Activated T-cell treated with anti-CD3 and anti-CD28 coated beads, Interleukin-2, amount 50 U/mL, for 24 hours (primary cell): ENCODE measurements around the gene SDS.
A peak's percentile ranks its signal among the peaks of the same experiment; 100 is the strongest.

Experiments used
- DNase-seq: peaks from one replicate; pipeline ENCODE4 v3.0.0-alpha.2; 2020
- H3K27ac Mint-ChIP-seq: 2 replicates; pipeline ENCODE4 v1.8.0; 2020; ENCODE audit warnings: mild to moderate bottlenecking, mixed read lengths
- H3K27me3 Mint-ChIP-seq: 2 replicates; pipeline ENCODE4 v1.8.0; 2020; ENCODE audit warnings: mixed read lengths
- H3K36me3 Mint-ChIP-seq: 2 replicates; pipeline ENCODE4 v1.8.0; 2020; ENCODE audit warnings: low read depth, mixed read lengths
- H3K4me1 Mint-ChIP-seq: 2 replicates; pipeline ENCODE4 v1.8.0; 2020; ENCODE audit warnings: low read depth, mixed read lengths
- H3K4me3 Mint-ChIP-seq: 2 replicates; pipeline ENCODE4 v1.8.0; 2020; ENCODE audit warnings: mild to moderate bottlenecking, moderate library complexity, mixed read lengths
- H3K9me3 Mint-ChIP-seq: 2 replicates; pipeline ENCODE4 v1.8.0; 2020; ENCODE audit warnings: mixed read lengths

The SDS gene

GRCh38 chr12:113403435-113404415, at the start of gene SDS:
Gene SDS (minus strand): TSS chr12:113403887. CDS start chr12:113399708, 4,179 bp downstream.
- no peak for DNase-seq
- Mint-ChIP-seq H3K36me3 (no peaks in the 10 kb centered on the region), H3K9me3 (no peaks in the 10 kb centered on the region), H3K27ac (peak within 1 kb of the TSS; percentile 37), H3K27me3 (peaks cover 19% of the 10 kb centered on the region), H3K4me1 (no peaks in the 10 kb centered on the region), H3K4me3 (no peak within 1 kb of the TSS)

- Mint-ChIP-seq H3K4me3 (no peak overlapping the region), H3K9me3 (no peaks in the 10 kb centered on the region), H3K27ac (no peak overlapping the region), H3K36me3 (no peaks in the 10 kb centered on the region), H3K27me3 (peaks cover 32% of the 10 kb centered on the region), H3K4me1 (no peaks in the 10 kb centered on the region)
- no peak for DNase-seq
Measured at GRCh38 chr12:113453330-113453729, 49.6 kb upstream of the SDS start.

GRCh38 chr12:113452458-113452857, 48.8 kb upstream of the SDS start:
- H3K4me1 Mint-ChIP-seq, result no peaks in the 10 kb centered on the region
- peaks cover 32% of the 10 kb centered on the region for H3K27me3 Mint-ChIP-seq
- H3K36me3 Mint-ChIP-seq, result no peaks in the 10 kb centered on the region
- no peak for DNase-seq
- no peak overlapping the region for H3K4me3 Mint-ChIP-seq
- H3K9me3 Mint-ChIP-seq, result no peaks in the 10 kb centered on the region
- no peak overlapping the region for H3K27ac Mint-ChIP-seq

- Mint-ChIP-seq H3K27ac (no peak overlapping the region), H3K4me3 (no peak overlapping the region), H3K36me3 (no peaks in the 10 kb centered on the region)
Measured at GRCh38 chr12:113449839-113450238, 46.2 kb upstream of the SDS start.

GRCh38 chr12:113449299-113449698, 45.6 kb upstream of the SDS start:
- Mint-ChIP-seq H3K4me3 (no peak overlapping the region), H3K4me1 (no peaks in the 10 kb centered on the region), H3K27ac (no peak overlapping the region), H3K36me3 (no peaks in the 10 kb centered on the region), H3K27me3 (peaks cover 43% of the 10 kb centered on the region), H3K9me3 (no peaks in the 10 kb centered on the region)
- no peak for DNase-seq

More at GRCh38 chr12:113449839-113450238, 46.2 kb upstream of the SDS start:
- Mint-ChIP-seq H3K4me1 (no peaks in the 10 kb centered on the region), H3K27me3 (peaks cover 41% of the 10 kb centered on the region), H3K9me3 (no peaks in the 10 kb centered on the region)
- DNase-seq, result no peak

GRCh38 chr12:113448873-113449272, 45.2 kb upstream of the SDS start:
- Mint-ChIP-seq H3K36me3 (no peaks in the 10 kb centered on the region), H3K27me3 (peaks cover 43% of the 10 kb centered on the region)

GRCh38 chr12:113445544-113446171, 42.0 kb upstream of the SDS start:
- H3K4me3 Mint-ChIP-seq, result no peak overlapping the region
- H3K36me3 Mint-ChIP-seq, result no peaks in the 10 kb centered on the region
- H3K9me3 Mint-ChIP-seq, result no peaks in the 10 kb centered on the region
- H3K4me1 Mint-ChIP-seq, result no peaks in the 10 kb centered on the region
- H3K27ac Mint-ChIP-seq, result no peak overlapping the region
- no peak for DNase-seq
- peaks cover 55% of the 10 kb centered on the region for H3K27me3 Mint-ChIP-seq

More at GRCh38 chr12:113448873-113449272, 45.2 kb upstream of the SDS start:
- H3K4me1 Mint-ChIP-seq, result no peaks in the 10 kb centered on the region
- H3K27ac Mint-ChIP-seq, result no peak overlapping the region
- no peak overlapping the region for H3K4me3 Mint-ChIP-seq
- no peaks in the 10 kb centered on the region for H3K9me3 Mint-ChIP-seq
- no peak for DNase-seq

- Mint-ChIP-seq H3K4me1 (no peaks in the 10 kb centered on the region), H3K4me3 (no peak overlapping the region), H3K9me3 (no peaks in the 10 kb centered on the region), H3K27ac (no peak overlapping the region), H3K27me3 (peaks cover 47% of the 10 kb centered on the region), H3K36me3 (no peaks in the 10 kb centered on the region)
- no peak for DNase-seq
Measured at GRCh38 chr12:113443030-113443539, 39.4 kb upstream of the SDS start.

GRCh38 chr12:113440947-113441782, 37.5 kb upstream of the SDS start:
- no peak for DNase-seq
- no peak overlapping the region for H3K27ac Mint-ChIP-seq
- peaks cover 31% of the 10 kb centered on the region for H3K27me3 Mint-ChIP-seq
- no peak overlapping the region for H3K4me3 Mint-ChIP-seq
- H3K36me3 Mint-ChIP-seq, result no peaks in the 10 kb centered on the region
- H3K4me1 Mint-ChIP-seq, result no peaks in the 10 kb centered on the region
- H3K9me3 Mint-ChIP-seq, result no peaks in the 10 kb centered on the region

- Mint-ChIP-seq H3K27ac (no peak overlapping the region), H3K4me3 (no peak overlapping the region), H3K27me3 (peaks cover 24% of the 10 kb centered on the region), H3K9me3 (no peaks in the 10 kb centered on the region), H3K4me1 (no peaks in the 10 kb centered on the region), H3K36me3 (no peaks in the 10 kb centered on the region)
- DNase-seq, result no peak
Measured at GRCh38 chr12:113440336-113440735, 36.6 kb upstream of the SDS start.

- Mint-ChIP-seq H3K4me1 (no peaks in the 10 kb centered on the region), H3K9me3 (no peaks in the 10 kb centered on the region), H3K4me3 (no peak overlapping the region), H3K27me3 (peaks cover 19% of the 10 kb centered on the region), H3K36me3 (no peaks in the 10 kb centered on the region), H3K27ac (no peak overlapping the region)
- no peak for DNase-seq
Measured at GRCh38 chr12:113439606-113440030, 35.9 kb upstream of the SDS start.

GRCh38 chr12:113439301-113439597, 35.6 kb upstream of the SDS start:
- H3K4me1 Mint-ChIP-seq, result no peaks in the 10 kb centered on the region
- no peak overlapping the region for H3K27ac Mint-ChIP-seq
- H3K36me3 Mint-ChIP-seq, result no peaks in the 10 kb centered on the region
- no peak overlapping the region for H3K4me3 Mint-ChIP-seq
- no peak for DNase-seq
- H3K27me3 Mint-ChIP-seq, result peaks cover 17% of the 10 kb centered on the region
- no peaks in the 10 kb centered on the region for H3K9me3 Mint-ChIP-seq

- Mint-ChIP-seq H3K27me3 (peaks cover 15% of the 10 kb centered on the region), H3K27ac (no peak overlapping the region), H3K4me3 (no peak overlapping the region), H3K4me1 (no peaks in the 10 kb centered on the region), H3K9me3 (no peaks in the 10 kb centered on the region), H3K36me3 (no peaks in the 10 kb centered on the region)
- no peak for DNase-seq
Measured at GRCh38 chr12:113438523-113439300, 35.0 kb upstream of the SDS start.

GRCh38 chr12:113437729-113438100, 34.0 kb upstream of the SDS start:
- Mint-ChIP-seq H3K4me1 (no peaks in the 10 kb centered on the region), H3K9me3 (no peaks in the 10 kb centered on the region), H3K4me3 (no peak overlapping the region), H3K27me3 (peaks cover 10% of the 10 kb centered on the region), H3K36me3 (no peaks in the 10 kb centered on the region), H3K27ac (no peak overlapping the region)
- DNase-seq, result no peak
